ENCODE results near the gene EYA3.
"Not testable (repeated sequence)": the region's sequence is repeated elsewhere in the genome, so short reads cannot be mapped to it uniquely, and the experiment has no call there.

Gene EYA3

DNA sequence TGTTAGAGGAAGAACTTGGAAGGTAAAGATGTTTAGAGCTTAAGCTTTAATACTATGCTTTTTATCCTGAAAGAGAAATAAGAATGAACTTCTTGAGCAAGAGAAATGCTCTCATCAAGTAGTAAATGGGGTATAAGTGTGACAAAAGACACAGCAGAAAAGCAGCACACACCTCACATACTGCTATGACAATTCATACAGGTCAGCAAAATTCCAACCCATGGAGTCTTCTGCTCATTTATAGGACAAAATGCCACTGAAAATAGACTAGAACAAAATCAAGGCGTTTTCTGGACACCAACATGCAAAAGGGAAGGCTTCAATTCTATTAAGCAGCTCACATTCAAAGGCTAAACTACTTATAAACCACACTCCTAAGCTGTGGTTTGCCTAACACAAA is 61.2 kb downstream of the EYA3 start:
- no peak for DNase-seq

DNA sequence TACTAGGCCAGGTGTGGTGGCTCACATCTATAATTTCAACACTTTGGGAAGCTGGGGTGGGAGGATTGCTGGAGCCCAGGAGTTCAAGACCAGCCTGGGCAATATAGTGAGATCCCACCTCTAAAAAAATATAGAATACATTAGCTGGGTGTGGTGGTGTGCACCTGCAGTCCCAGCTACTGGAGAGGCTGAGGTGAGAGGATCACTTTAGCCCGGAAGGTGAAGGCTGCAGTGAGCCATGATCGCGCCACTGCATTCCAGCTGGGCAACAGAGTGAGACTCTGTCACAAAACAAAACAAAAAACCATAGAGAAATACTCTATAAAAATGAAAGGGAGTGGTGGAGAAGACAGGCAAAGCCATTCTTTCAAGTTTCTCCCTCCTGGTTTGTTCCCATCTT is 62.1 kb downstream of the EYA3 start:
- DNase-seq, result no peak

DNA sequence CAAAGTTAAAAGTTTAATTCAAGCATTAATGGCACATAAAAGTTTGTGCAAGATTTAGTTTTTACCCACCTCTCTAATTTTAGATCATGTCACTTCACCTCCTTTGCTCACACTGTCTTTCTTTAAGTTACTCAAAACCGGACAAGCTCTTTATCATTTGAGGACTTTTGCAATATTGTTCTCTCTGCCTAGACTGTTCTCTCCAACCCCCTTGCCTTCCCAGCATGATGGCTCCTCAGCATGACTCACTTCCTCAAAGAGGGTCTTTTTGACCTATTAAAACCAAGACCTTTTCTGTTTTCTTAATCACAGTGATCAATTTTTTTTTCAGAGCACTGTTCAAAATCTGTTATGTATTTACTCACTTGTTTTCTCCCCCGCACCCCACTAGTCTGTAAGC is 67.3 kb downstream of the EYA3 start:
- DNase-seq, result no peak

DNA sequence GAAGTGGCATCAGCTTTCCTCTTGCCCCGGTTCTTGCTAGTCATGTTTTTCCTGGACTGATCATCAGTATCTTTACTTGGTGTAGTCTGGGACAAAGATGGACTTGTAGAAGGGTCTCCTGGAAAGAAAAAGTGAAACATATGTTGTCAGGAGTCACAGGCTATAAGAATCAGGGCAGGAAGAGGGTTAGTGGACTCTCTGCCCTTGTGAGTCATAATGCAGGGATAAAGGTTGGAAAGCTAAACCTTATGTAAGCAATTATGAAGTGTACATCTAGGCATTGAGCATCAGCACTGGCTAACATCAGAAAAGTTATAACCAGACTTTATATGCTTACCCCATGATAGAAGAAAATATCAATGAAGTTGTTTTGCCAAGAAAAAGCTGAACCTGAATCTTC is 77.4 kb downstream of the EYA3 start:
- DNase-seq, result no peak

DNA sequence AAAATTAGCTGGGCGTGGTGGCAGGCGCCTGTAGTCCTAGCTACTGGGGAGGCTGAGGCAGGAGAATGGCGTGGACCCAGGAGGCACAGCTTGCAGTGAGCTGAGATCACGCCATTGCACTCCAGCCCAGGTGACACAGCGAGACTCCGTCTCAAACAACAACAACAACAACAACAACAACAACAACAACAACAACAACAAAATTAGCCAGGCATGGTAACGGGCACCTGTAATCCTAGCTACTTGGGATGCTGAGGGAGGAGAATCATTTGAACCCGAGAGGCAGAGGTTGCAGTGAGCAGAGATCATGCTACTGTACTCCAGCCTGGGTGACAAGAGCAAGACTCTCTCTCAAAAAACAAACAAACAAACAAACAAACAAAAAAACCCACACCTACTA is 85.3 kb downstream of the EYA3 start:
- DNase-seq, result not testable (repeated sequence)

DNA sequence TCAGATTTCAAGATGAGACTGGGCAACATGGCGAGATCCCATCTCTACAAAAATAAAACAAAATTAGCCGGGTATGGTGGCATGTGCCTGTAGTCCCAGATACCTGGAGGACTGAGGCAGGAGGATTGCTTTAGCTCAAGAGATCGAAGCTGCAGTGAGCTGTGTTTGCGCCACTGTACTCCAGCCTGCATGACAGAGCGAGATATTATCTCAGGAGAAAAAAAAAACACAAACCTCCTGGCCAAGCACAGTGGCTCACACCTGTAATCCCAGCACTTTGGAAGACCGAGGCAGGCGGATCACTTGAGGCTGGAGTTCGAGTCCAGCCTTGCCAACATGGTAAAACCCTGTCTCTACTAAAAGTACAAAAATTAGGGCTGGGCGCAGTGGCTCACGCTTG is 85.8 kb downstream of the EYA3 start:
- no peak for DNase-seq

DNA sequence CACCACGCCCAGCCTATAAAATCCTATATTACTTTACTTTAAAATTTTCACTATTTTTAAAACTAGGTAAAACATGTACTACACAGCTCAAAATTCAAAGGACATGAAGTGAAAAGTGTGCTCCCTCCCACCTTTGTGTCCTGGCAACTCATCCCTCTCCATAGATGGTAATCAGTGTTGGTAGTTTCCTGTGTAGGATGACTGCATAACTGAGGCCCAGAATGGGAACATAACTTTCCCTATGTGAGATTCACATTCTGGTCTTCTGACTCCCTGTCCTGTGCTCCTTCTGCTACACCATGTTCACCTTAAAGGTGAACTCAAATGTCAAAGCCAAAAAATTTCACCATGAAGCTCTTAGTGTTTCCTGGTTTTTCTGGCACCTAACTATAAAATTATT is 89.4 kb downstream of the EYA3 start:
- DNase-seq, result no peak

DNA sequence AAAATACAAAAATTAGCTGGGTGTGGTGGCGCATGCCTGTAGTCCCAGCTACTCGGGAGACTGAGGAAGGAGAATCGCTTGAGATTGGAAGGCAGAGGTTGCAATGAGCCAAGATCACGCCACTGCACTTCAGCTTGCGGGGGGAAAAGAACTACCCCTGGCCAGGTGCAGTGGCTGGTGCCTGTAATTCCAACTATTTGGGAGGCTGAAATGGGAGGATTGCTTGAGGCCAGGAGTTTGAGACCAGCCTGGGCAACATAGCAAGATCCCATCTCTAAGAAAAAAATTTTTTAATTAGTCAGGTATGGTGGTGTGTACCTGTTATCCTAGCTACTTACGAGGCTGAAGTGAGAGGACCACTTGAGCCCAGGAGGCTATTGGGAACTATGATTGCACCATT is 93.9 kb downstream of the EYA3 start:
- DNase-seq, result not testable (repeated sequence)

DNA sequence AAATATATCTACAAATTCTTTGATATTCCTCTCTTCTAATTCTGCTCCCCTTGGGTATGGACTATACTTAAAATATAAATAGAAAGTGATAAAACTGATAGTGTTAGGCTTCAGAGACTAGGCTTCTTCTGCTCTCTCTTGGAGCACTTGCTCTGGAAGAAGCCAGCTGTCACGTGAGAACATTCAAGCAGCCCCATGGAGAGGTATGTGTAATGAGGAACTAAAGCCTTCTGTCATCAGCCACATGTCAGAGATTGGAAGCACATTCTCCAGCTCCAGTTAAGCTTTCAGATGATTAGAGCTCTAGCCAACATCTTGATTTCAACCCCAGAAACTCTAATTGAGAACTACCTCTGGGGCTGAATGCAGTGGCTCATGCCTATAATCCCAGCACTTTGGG is 94.3 kb downstream of the EYA3 start:
- no peak for DNase-seq

DNA sequence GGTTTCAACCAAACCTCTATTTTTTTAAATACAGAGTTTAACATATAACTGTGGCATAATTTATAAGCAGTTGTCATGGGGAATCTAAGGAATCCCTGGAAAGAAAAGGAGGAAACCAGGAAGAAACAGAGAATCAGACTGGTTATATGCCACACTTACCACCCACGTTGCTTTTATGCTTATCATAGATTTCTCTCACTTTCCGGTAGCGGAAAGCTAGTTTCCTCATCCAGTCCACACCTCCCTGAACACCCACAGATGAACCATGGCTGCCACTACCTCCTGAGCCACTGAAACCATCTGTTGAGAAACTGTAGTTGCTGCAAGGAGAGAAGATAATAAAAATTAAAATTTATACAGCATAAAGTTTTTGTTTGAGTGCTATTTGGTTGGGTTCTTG is 95.2 kb downstream of the EYA3 start:
- DNase-seq, result no peak

DNA sequence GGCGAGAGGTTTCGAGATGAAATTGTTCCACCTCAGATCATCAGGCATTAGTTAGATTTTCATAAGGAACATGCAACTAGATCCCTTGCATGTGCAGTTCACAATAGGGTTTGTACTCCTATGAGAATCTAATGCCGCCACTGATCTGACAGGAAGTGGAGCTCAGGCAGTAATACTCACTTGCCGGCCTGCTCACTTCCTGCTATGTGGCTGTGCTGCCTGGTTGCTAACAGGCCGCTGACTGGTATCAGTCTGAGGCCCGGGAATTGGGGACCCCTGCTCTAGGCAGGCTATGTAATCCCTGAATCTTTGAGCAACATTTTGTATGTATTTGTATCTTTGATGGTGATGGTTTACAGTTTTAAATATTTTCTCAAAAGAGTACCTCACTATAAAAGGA is 96.1 kb downstream of the EYA3 start:
- no peak for DNase-seq

DNA sequence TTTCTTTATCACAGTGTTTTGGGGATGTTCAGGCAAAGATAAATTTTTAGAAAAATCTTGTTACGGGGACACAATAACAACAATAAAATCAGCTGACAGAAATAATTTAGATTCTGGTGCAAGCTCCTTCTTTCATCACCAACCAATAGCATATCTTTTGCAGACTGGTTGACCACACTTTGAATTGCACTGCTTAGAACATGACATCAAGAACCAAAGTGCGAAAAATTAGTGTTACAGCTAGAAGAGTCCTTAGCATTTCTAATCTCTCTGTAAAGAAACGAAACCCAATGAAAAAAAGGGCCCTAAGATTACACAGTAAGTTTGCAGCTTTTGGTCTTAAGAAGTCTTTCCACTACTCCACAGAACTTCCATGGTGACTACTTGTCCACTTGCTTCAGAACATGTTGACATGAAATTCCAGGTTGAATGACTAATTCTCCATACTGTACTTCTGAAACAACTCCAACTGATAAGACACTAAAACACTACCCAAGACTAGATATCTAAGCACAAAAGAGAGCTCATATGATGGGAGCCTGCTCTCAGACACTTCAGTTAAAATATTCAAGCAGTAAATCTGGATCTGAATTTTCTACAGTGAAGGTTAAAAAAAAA is 97.4 kb downstream of the EYA3 start:
- DNase-seq, result peak; percentile 13

DNA sequence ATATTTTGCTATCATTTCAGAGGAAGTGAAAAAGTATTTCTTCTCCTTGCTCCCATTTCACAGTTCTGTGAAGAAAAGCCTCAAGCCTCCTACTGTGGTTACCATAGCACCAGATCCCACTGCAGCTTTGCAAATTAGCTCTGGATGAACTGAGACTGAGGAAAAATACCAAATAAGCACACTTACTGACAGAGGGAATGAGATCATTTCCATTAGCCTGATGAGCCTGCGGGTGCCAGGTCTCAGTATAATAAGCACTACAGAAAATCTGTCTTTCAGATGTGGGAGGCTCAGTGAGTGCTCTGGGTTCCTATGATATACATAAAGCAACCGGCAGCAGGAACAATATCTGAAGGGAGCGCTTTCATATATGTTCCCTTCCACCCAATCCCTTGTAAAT is 107.3 kb downstream of the EYA3 start:
- DNase-seq, result no peak

DNA sequence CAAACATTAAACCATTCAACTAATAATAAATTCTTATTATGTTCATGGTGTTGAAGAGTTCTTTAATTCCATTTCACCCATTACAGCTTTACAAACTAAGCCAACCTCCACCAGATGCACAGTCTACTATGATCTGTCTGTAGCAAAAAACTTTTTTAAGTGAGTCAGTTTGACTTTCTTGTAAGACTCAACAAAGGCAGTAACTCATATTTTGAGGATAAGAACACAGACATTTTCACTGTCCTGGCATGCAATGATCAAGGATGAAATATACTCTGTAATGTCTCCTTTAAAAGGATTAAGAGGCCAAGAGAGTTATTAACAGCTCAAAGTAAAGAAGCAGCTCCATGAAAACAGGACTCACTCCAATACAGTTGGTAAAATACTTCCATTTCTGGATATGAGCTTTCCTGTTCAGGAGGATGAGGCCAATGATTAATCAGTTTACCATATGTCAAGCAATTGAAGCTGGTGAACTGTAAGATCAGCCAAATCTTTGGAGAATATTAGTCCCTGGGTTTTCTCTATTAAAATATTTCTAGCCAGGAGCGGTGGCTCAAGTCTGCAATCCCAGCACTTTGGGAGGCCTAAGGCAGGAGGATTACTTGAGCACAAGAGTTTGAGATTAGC is 108.1 kb downstream of the EYA3 start:
- DNase-seq, result peak; percentile 13

DNA sequence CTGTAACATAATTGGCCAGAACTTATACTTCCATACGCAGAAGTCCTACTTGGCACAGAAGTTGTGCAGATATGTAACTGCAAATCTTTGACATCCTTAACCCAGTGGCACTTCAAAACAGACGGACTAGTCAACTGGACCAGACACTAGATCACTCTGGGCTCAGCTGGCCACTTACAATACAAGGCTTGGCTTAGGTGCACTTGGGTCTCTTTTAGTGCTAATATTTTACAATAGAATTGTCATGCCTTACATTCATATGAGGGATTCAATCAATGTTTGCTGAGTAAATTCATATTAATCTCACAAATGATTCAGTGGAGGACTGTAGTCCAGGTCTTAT is 108.6 kb downstream of the EYA3 start:
- DNase-seq, result no peak

DNA sequence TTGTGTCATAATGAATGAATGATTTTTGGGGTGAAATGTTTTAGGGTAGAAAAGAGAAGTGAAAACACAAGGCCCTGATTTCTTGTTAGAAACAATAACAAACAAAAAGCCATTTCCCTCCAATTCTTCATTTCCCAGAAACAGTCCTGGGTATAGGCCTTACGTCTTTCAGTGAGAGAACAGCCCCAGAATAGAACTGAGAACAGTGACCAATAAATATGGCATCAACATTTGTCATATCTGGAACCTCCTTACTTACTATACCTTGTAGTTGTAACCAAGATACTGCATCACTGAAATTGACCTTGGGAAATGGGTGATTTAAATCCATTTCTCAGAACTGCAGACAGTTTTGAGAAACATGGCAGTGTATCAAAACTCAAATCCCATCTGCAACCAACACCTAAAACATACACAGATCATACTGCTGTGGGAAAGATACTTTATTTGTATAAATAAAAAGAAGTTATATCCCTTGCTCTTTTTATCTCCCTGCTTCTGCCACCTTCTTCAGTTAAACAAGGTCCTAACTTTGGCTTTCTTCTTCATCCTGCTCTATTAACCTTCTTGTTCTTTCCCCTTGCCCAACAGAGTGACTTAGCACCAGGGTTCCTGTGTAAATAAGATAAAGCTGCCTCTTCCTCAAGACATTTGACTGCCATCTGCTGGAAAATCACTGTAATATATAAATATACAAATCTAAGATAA is 109.1 kb downstream of the EYA3 start:
- DNase-seq, result peak; percentile 67

DNA sequence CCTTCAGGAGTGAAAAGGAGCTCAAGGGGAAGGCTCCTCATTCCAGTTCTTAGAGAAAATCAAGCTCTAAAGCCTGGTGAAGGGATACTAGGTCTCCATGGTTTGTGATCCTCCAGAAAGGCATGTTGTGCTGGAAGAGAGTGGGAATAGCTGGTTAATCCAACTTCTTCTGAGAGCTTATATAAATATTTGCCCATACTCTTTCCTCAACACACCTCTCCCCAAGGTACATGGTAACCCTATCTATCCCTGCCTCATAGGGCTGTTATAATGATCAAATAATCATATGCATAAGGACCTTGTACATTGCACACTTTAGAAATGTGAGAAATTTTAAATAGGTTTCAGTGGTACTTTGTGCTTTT is 114.0 kb downstream of the EYA3 start:
- no peak for DNase-seq

DNA sequence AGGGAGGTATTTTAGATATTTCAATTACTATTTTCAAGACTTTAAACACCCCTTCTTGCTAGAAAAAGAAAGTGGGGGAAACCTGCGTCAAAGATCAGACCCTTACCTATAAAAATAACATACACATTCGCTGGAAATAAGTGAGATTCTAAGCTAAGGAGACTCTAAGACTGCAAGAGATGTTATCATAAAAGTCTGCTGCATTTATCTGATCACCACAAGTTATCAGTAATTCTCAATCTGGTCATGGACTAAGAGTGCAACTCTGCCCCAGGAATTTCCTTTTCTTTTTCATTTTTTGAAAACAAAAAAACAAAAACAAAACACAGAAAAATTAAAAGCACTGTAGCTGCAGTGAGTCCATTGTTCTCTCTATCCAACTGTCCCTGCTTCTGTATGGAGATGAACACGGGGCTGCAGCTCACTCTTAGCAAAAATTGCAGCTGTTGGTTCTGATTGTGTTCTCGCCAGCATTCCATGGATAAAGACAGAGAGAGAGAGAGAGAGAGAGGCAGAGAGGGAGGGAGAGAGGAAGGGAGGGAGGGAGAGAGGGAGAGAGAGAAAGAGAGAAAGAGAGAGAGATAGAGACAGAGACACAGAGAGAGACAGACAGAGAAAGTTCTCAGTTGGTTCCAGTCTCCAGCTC is 114.5 kb downstream of the EYA3 start:
- no peak for DNase-seq

DNA sequence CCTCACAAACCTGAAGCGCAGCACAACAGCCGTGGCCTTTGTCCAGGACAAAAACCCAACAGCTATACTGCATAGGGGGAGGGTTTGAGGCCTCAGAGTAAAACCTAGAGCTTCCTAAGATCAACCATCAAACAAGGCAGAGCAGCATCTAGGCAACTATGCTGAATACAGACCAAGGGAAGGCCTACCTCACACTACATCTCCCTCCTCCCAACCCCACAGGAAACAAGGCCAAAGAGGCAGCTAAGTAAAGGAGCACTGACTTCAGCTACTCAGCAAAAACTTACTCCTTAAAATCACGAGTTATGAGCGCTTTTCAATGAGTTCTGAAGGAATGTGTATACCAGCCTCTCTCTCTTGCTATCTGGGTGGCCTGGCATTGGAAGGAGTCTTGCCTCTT is 116.3 kb downstream of the EYA3 start:
- DNase-seq, result no peak

DNA sequence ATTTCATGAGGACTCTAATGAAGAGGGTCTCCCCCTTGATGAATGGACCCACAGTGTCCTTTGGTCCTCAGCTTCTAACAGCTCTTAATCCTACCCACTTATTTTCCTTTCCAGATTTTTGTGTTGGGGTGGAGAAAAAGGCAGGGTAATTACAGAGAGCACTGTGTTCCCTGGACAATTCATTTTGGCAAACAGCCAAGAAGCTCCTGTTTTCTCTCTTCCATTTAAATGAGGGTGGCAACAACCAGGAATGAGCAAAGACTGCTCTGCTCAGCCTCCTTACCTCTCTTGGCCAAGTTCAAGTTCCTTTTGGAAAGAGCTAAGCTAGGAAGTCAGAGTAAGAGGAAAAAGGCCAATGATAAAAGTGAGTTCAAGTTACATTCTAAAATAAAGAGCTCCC is 116.7 kb downstream of the EYA3 start:
- DNase-seq, result peak; percentile 19

DNA sequence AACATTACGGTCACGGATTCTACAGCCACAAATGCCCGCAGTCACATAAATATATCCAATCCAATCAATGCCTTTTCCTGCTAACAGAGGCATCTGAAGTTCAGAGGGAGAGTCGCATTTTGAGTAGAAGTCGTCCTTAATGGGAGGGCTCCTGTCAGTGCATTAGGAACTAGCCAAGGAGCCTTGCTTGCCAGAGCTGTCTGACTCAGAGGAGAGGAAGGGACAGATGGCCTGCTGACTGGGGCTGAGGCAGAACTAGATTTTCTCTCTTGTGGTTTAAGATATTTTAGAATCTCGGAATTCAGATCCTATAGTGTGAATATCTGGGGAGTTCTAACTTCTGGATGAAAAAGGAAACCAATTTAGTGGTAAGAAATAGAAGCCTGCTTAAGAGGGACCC is 118.0 kb downstream of the EYA3 start:
- DNase-seq, result peak; percentile 82

DNA sequence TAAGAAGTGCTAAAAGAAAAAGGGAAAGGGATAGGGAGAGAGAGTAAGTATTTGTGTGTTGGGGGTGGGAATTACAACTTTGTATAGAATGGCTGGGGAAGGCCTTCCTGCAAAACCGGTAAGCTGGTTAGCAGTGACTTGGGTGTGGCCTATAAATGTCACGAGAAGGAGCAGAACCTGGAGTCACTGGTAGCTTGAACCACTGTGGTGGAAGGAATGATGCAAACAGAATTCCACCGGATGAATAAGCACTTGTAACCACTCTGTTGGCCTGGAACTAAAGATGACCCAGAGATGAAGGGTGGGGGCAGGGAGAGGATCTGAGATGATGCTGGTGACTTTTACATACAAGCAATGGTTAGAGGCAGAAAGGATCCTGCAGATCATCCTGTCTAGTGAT is 119.7 kb downstream of the EYA3 start:
- DNase-seq, result peak; percentile 92

DNA sequence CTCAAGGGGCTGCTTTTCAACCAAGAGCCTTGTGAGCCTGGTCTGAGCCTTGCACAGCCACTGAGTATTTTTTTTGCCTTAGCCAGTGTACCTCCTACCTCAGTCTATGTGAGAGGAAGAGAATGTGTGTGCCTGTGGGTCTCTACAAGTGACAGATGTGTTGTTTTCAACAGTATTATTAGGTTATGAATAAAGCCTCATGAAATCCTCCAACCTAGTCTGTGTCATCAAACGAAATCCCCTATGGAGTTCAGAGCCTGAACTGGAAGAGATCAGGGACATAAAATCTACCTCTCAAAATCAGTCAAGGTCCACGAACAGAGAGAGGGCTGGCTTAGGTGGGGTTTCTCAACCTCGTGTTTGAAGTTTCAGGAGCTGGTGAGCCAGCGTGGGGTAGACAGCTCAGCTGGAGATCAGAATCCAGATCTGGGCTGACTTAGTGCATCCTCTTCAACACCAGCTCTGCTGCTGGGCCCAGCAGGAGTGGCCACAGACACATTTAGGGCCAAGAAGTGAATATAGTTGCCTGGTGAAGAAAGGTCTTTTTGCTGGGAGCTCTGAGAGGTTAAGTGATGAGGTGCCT is 120.4 kb downstream of the EYA3 start:
- no peak for DNase-seq

Measured in fibroblast of skin of back (primary cell).